MM.1S (cell line): ENCODE results near the gene PLA2G6.

Experiments used
- DNase-seq: peaks from one replicate; pipeline ENCODE4 v3.0.0-alpha.2; 2015
- H2AFZ ChIP-seq: fragments of 300-600 bp; sonication (generic); 2 replicates; pipeline ENCODE4 v1.6.0; 2016; ENCODE audit warnings: antibody characterized with exemption, low read length
- H3F3A ChIP-seq: fragments of 300-600 bp; sonication (generic); 2 replicates; pipeline ENCODE4 v1.6.1; 2016; ENCODE audit warnings: mild to moderate bottlenecking, antibody characterized with exemption, low read length, moderate library complexity, mixed read lengths; ENCODE audit not compliant: insufficient read depth
- H3K27ac ChIP-seq: fragments of 300-600 bp; sonication (generic); 2 replicates; pipeline ENCODE4 v1.5.1; 2016; ENCODE audit warnings: mild to moderate bottlenecking, low read length
- H3K27me3 ChIP-seq: fragments of 300-600 bp; sonication (generic); replicated peaks from 2 replicates; pipeline ENCODE4 v1.6.0; 2016; ENCODE audit warnings: low read length; ENCODE audit not compliant: insufficient read depth
- H3K36me3 ChIP-seq: fragments of 300-600 bp; sonication (generic); replicated peaks from 2 replicates; pipeline ENCODE4 v1.6.1; 2016; ENCODE audit warnings: mild to moderate bottlenecking, low read length, mixed read lengths; ENCODE audit not compliant: insufficient read depth
- H3K4me1 ChIP-seq: fragments of 300-600 bp; sonication (generic); 2 replicates; pipeline ENCODE4 v1.6.1; 2016; ENCODE audit warnings: low read length, mixed read lengths
- H3K4me2 ChIP-seq: fragments of 300-600 bp; sonication (generic); 2 replicates; pipeline ENCODE4 v1.6.0; 2016; ENCODE audit warnings: low read depth, low read length
- H3K4me3 ChIP-seq: fragments of 300-600 bp; sonication (generic); 2 replicates; pipeline ENCODE4 v1.5.1; 2016; ENCODE audit warnings: low read length, mixed read lengths
- H3K79me2 ChIP-seq: fragments of 300-600 bp; sonication (generic); 2 replicates; pipeline ENCODE4 v1.6.1; 2016; ENCODE audit warnings: mixed run types, low read length, mixed read lengths
- H3K9ac ChIP-seq: fragments of 300-600 bp; sonication (generic); 2 replicates; pipeline ENCODE4 v1.6.1; 2016; ENCODE audit warnings: low read length, mixed read lengths
- H3K9me2 ChIP-seq: fragments of 300-600 bp; sonication (generic); replicated peaks from 2 replicates; pipeline ENCODE4 v1.6.1; 2016; ENCODE audit warnings: mild to moderate bottlenecking, low read length, mixed read lengths; ENCODE audit not compliant: insufficient read depth
- H3K9me3 ChIP-seq: fragments of 300-600 bp; sonication (generic); replicated peaks from 2 replicates; pipeline ENCODE4 v1.6.1; 2016; ENCODE audit warnings: mild to moderate bottlenecking, low read length, mixed read lengths; ENCODE audit not compliant: insufficient read depth
- H4K20me1 ChIP-seq: fragments of 300-600 bp; sonication (generic); 2 replicates; pipeline ENCODE4 v1.6.1; 2016; ENCODE audit warnings: mild to moderate bottlenecking, low read length, moderate library complexity, mixed read lengths; ENCODE audit not compliant: insufficient read depth
- CTCF ChIP-seq: fragments of 300-600 bp; sonication (generic); IDR thresholded peaks from 2 replicates; pipeline ENCODE4 v1.5.1; 2016; ENCODE audit warnings: antibody characterized with exemption, low read length, mixed read lengths
- EZH2 ChIP-seq: fragments of 300-600 bp; sonication (generic); optimal IDR thresholded peaks from 2 replicates; pipeline ENCODE3; 2017; ENCODE audit warnings: low read depth, mild to moderate bottlenecking, antibody characterized with exemption, low read length, mixed read lengths
- EZH2phosphoT487 ChIP-seq: fragments of 300-600 bp; sonication (generic); IDR thresholded peaks from 2 replicates; pipeline ENCODE4 v1.6.1; 2018; ENCODE audit warnings: antibody characterized with exemption, low read length

The PLA2G6 gene

GRCh38 chr22:38086942-38087341, 94.7 kb downstream of the PLA2G6 start:
- H3K36me3 ChIP-seq, result no peaks in the 10 kb centered on the region
- H3F3A ChIP-seq, result no peaks in the 10 kb centered on the region
- no peak for TF ChIP-seq EZH2
- no peak for TF ChIP-seq CTCF
- TF ChIP-seq EZH2phosphoT487, result no peak
- H3K4me1 ChIP-seq, result no peaks in the 10 kb centered on the region
- H4K20me1 ChIP-seq, result no peaks in the 10 kb centered on the region
- no peak overlapping the region for H3K4me3 ChIP-seq
- no peak overlapping the region for H3K27ac ChIP-seq
- no peaks in the 10 kb centered on the region for H3K79me2 ChIP-seq
- H3K9me2 ChIP-seq, result no peaks in the 10 kb centered on the region
- no peak for DNase-seq
- H3K27me3 ChIP-seq, result no peaks in the 10 kb centered on the region; the same call in 1 of the 2 replicates
- H3K9ac ChIP-seq, result no peak overlapping the region
- no peak overlapping the region for H2AFZ ChIP-seq
- H3K4me2 ChIP-seq, result no peak overlapping the region
- no peaks in the 10 kb centered on the region for H3K9me3 ChIP-seq

GRCh38 chr22:38086001-38086845, 95.4 kb downstream of the PLA2G6 start:
- no peak for DNase-seq

GRCh38 chr22:38085501-38085900, 96.1 kb downstream of the PLA2G6 start:
- Histone ChIP-seq H4K20me1 (no peaks in the 10 kb centered on the region), H3K27me3 (no peaks in the 10 kb centered on the region; the same call in 1 of the 2 replicates), H3K79me2 (no peaks in the 10 kb centered on the region), H3K27ac (no peak overlapping the region), H3F3A (no peaks in the 10 kb centered on the region), H3K4me3 (no peak overlapping the region), H3K9ac (no peak overlapping the region), H3K9me2 (no peaks in the 10 kb centered on the region), H3K9me3 (no peaks in the 10 kb centered on the region), H2AFZ (no peak overlapping the region), H3K4me2 (no peak overlapping the region), H3K4me1 (no peaks in the 10 kb centered on the region), H3K36me3 (no peaks in the 10 kb centered on the region)
- no peak for TF ChIP-seq EZH2
- TF ChIP-seq EZH2phosphoT487, result no peak
- no peak for TF ChIP-seq CTCF
- DNase-seq, result no peak

More at GRCh38 chr22:38086001-38086845, 95.4 kb downstream of the PLA2G6 start:
- no peaks in the 10 kb centered on the region for H3K9me3 ChIP-seq
- H3K4me1 ChIP-seq, result no peaks in the 10 kb centered on the region
- H3K79me2 ChIP-seq, result no peaks in the 10 kb centered on the region
- no peak overlapping the region for H2AFZ ChIP-seq
- H3K9ac ChIP-seq, result no peak overlapping the region
- H4K20me1 ChIP-seq, result no peaks in the 10 kb centered on the region
- TF ChIP-seq EZH2 (no peak), CTCF (no peak), EZH2phosphoT487 (no peak)
- H3K27ac ChIP-seq, result no peak overlapping the region
- no peaks in the 10 kb centered on the region; the same call in 1 of the 2 replicates for H3K27me3 ChIP-seq
- no peaks in the 10 kb centered on the region for H3K36me3 ChIP-seq
- H3K9me2 ChIP-seq, result no peaks in the 10 kb centered on the region
- no peak overlapping the region for H3K4me3 ChIP-seq
- H3K4me2 ChIP-seq, result no peak overlapping the region
- H3F3A ChIP-seq, result no peaks in the 10 kb centered on the region
